ENCODE data around the gene PHF14. TPM values are rescaled to one million over a fixed set of nuclear protein-coding genes. Genes with fewer than 3 reads are reported as not detected.

PHF14 gene
- polyA plus RNA-seq, 3 donors from 2014 or later = 4.5 to 10.9 (median 7.0) TPM

DNA sequence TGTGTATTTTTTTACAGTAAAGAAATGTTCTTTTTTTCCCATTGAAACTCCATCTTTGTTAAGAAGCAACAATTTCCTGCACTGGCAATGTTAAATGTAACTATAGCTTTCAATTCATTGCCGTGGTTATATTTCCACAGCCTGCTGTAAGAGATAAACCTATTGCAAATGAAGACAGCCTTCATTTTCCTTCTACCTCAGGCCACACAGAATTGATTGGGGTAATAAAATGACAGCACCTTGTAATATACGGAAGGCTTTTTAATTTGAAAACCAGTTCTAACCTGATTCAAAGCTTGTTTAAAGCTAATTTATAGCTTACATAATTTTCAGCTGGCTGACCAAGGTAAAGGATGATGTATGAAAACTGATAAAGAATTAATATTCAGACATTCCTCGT, 161.9 kb downstream of the PHF14 start:
- Mint-ChIP-seq H3K27me3 (ENCODE audit: low read depth in 3 of 3) (peaks cover 0 to 4% (median 0%) of the 10 kb centered on the region in 3 donors), H3K36me3 (peaks cover 4 to 17% (median 11%) of the 10 kb centered on the region in 3 donors), H3K27ac (no peak overlapping the region)

DNA sequence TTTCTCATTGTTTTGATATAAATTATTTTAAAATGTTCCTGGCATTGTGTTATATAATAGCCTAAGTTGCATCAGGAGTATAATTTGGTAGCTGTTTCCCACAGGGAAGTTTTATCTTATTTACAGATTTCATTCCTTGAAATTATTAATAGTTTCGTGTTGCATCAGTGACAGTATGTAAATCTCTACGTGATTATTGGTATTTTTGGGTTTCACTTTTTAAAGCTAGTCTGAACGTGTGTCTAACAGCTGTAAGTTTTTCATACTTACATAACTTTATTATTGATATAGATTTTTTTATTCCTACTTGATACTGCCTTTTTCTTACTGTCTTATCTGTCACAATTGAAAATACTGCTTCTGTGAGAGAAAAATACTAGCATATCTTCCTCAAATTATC, 167.9 kb downstream of the PHF14 start:
- DNase-seq = no peak
- H3K4me1 Mint-ChIP-seq = no peaks in the 10 kb centered on the region
- H3K27me3 Mint-ChIP-seq (ENCODE audit: low read depth in 3 of 3) = no peaks in the 10 kb centered on the region
- H3K27ac Mint-ChIP-seq = no peak overlapping the region
- H3K36me3 Mint-ChIP-seq = peaks cover 0 to 8% (median 0%) of the 10 kb centered on the region in 3 donors
- no peaks in the 10 kb centered on the region for H3K9me3 Mint-ChIP-seq
- H3K4me3 Mint-ChIP-seq = no peak overlapping the region

More for the DNA sequence above, 161.9 kb downstream of the PHF14 start:
- H3K4me3 Mint-ChIP-seq = no peak overlapping the region
- DNase-seq = no peak
- no peaks in the 10 kb centered on the region for H3K9me3 Mint-ChIP-seq
- peaks cover 4 to 5% of the 10 kb centered on the region in 2 donors for H3K4me1 Mint-ChIP-seq

DNA sequence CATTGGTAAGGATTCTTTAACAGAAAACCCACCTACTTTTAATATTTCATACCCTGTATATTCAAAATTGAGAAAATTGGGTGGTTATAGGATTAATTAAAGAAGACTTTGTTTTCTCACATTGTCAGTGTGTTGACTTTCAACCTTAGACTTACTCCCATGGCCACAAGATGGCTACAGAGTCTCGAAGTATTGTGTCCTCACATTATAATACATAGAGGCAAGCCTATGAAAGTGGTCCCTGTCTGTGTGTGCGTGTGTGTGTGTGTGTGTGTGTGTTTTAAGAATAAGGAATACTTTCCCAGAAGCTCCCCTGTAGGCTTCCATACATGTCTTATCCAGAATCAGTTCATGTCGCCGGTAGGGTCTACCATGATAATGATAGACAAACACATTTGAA, 180.0 kb downstream of the PHF14 start:
- Mint-ChIP-seq H3K27ac (no peak overlapping the region), H3K4me3 (no peak overlapping the region), H3K27me3 (ENCODE audit: low read depth in 3 of 3) (peaks cover 0 to 1% (median 0%) of the 10 kb centered on the region in 3 donors), H3K4me1 (no peaks in the 10 kb centered on the region), H3K36me3 (peaks cover 0 to 9% (median 2%) of the 10 kb centered on the region in 3 donors), H3K9me3 (peaks cover 0 to 1% (median 0%) of the 10 kb centered on the region in 6 donors)
- DNase-seq = no peak

DNA sequence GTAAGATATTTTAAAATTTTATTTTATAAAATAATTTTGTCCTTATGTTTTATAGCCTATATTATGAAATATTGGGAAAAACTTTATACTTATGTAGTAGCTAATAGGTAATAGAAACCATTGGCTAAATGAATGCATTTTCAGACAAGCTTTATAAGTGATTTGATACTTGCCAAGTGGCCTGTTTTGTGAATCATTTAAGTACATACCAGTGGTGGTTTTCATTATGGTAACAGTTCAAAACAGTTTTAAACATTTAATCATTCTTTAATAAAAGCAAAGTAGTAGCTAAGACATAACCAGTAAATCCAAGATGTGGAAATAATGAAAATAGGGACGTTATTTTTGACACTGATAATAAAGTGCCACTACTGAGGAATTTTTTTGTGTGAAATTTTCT, 182.2 kb downstream of the PHF14 start:
- peaks cover 0 to 7% (median 2%) of the 10 kb centered on the region in 3 donors for H3K36me3 Mint-ChIP-seq
- no peaks in the 10 kb centered on the region for H3K4me1 Mint-ChIP-seq
- DNase-seq = no peak
- no peak overlapping the region for H3K27ac Mint-ChIP-seq
- peaks cover 0 to 1% (median 0%) of the 10 kb centered on the region in 6 donors for H3K9me3 Mint-ChIP-seq
- no peak overlapping the region for H3K4me3 Mint-ChIP-seq
- peaks cover 0 to 1% (median 0%) of the 10 kb centered on the region in 3 donors for H3K27me3 Mint-ChIP-seq (ENCODE audit: low read depth in 3 of 3)

DNA sequence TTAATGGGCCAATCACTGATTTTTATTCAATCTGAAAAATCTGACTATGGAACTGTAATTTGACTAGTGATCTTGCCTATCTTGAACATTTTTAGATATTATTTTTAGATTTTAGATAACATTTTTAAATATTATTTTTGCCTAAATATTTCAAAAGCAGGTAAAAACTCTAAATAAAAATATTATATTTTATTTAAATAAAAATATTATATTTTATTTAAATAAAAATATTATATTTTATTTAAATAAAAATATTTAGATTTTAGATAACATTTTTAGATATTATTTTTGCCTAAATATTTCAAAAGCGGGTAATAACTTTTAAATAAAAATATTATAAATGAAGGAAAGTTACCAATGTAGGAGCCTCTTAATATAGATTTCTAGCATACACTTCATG, 187.8 kb downstream of the PHF14 start:
- H3K36me3 Mint-ChIP-seq = peaks cover 2 to 9% (median 3%) of the 10 kb centered on the region in 3 donors
- no peak overlapping the region for H3K27ac Mint-ChIP-seq
- DNase-seq = no peak
- no peak overlapping the region for H3K4me3 Mint-ChIP-seq
- no peaks in the 10 kb centered on the region for H3K9me3 Mint-ChIP-seq
- no peaks in the 10 kb centered on the region for H3K4me1 Mint-ChIP-seq
- no peaks in the 10 kb centered on the region for H3K27me3 Mint-ChIP-seq (ENCODE audit: low read depth in 3 of 3)

DNA sequence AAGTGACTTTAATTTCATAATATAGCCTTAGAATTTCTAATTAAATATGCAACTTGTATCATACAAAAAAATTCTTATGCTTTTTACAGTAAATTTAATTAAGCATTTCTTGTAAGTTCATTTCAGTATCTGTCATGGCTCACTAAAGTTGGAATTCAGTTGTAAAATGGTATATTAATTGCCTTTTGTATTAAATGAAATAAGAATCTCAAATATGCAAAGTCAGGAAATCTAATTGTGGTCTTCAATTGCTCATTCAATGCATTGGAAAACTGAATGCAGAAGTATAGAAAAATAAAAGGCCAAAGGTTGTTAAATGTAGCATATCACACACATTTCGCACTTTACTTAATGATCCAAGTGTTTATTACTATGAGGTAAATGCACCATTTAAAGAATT, 189.5 kb downstream of the PHF14 start:
- H3K9me3 Mint-ChIP-seq = no peaks in the 10 kb centered on the region
- H3K27me3 Mint-ChIP-seq (ENCODE audit: low read depth in 3 of 3) = no peaks in the 10 kb centered on the region
- H3K36me3 Mint-ChIP-seq = peaks cover under 1 to 9% (median 3%) of the 10 kb centered on the region in 3 donors
- H3K4me3 Mint-ChIP-seq = no peak overlapping the region
- no peak for DNase-seq
- H3K4me1 Mint-ChIP-seq = no peaks in the 10 kb centered on the region
- H3K27ac Mint-ChIP-seq = no peak overlapping the region

DNA sequence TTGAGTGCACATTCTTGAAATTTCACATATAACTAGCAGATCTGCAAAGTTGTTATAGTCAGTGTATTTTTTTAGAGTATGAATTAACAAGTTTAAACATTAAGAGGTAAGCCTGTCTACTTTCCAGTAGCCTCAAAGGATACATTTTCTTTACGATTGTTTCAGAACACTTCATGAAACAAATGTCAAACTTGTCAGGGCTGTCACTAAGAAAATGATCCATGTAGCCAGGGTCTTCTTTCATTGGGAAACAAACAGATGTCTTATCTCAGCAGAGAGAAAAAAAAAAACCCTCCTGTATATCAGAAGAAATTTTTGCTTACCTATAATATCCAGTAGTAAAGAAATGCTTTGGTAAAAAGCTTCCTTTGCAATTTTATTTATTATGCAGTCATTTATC, 192.4 kb downstream of the PHF14 start:
- H3K27ac Mint-ChIP-seq = no peak overlapping the region
- peaks cover 0 to 4% (median 3%) of the 10 kb centered on the region in 3 donors for H3K36me3 Mint-ChIP-seq
- H3K27me3 Mint-ChIP-seq (ENCODE audit: low read depth in 3 of 3) = no peaks in the 10 kb centered on the region
- DNase-seq = no peak
- no peaks in the 10 kb centered on the region for H3K4me1 Mint-ChIP-seq
- H3K4me3 Mint-ChIP-seq = no peak overlapping the region
- no peaks in the 10 kb centered on the region for H3K9me3 Mint-ChIP-seq

DNA sequence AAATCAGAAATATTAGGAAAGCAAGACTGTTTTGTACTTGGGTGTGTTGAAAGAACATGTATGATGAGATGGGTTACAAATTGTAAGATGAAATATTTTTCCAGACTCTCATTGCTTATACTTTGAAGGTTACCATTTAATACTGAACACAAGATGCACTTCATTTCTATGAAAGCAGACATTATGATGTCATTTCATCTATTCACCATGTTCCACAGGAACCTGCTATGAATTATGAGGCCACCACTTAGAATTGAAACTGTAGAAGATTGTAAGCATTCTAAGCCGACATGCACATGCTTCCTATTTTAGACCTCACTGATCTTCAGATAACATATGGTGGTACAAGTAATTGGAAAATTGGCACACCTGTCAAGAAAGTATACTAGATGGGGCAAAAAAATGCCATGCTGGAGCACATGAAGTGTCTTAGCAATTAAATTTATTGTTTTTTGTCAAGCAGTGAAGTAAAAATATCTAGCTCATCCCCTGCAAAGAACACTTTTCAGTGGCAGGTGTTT, 195.0 kb downstream of the PHF14 start:
- H3K27ac Mint-ChIP-seq = no peak overlapping the region
- H3K4me3 Mint-ChIP-seq = no peak overlapping the region
- H3K9me3 Mint-ChIP-seq = no peaks in the 10 kb centered on the region
- H3K36me3 Mint-ChIP-seq = peaks cover 0 to 4% (median 3%) of the 10 kb centered on the region in 3 donors
- no peaks in the 10 kb centered on the region for H3K27me3 Mint-ChIP-seq (ENCODE audit: low read depth in 3 of 3)
- no peaks in the 10 kb centered on the region for H3K4me1 Mint-ChIP-seq
- no peak for DNase-seq

DNA sequence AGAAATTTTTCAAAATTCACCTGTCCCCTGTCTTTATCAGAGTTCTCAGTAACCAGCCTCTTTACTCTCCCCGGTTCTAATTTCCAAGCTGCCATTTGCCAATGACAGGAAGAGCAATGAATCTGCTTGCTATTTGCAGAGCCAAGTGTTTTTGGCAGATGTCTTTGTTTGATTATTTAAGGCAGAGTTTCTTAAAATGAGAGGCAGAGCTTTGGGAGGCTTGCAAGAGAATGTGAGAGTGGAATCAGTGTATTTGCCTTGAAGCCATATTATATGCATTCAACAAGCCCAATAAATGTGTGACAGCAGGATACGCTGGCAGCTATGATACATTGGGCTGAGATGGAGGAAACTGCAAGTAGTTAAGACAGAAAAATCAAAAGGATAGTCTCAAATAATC, 196.5 kb downstream of the PHF14 start:
- no peaks in the 10 kb centered on the region for H3K9me3 Mint-ChIP-seq
- no peaks in the 10 kb centered on the region for H3K36me3 Mint-ChIP-seq
- no peaks in the 10 kb centered on the region for H3K27me3 Mint-ChIP-seq (ENCODE audit: low read depth in 3 of 3)
- H3K27ac Mint-ChIP-seq = no peak overlapping the region
- H3K4me3 Mint-ChIP-seq = no peak overlapping the region
- DNase-seq = no peak
- no peaks in the 10 kb centered on the region for H3K4me1 Mint-ChIP-seq

DNA sequence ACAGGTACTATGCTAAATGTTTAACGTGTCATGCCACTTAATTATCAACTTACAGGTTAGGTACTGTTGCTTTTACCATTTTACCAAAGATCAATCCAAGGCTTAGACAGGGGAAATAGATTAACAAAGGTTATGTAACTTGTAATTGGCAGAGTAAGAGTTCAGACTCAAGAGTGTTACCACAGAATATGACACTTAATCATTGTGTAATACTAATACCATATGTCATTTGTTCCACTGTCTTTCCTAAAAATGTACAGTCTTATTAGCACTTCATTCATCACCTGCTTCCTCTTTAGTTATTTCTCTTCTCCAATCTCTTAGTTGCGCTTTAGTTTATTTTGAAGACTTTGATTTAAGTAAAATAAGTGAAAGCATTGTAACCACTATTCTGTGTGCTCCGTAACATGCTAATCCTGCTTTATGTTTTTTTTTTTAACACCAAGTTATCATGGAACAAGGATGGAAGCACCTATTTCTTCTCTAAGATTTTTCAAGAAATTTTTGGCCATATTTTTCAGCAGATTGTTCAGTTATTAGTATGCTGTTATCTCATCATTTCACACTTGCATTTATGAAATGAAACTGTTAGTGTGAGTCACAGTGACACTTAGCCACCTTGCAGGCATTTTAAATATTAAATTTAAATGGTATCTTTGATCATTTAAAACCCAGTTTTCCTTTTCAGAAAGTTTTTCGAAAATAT, 197.3 kb downstream of the PHF14 start:
- Mint-ChIP-seq H3K4me3 (no peak overlapping the region), H3K27ac (no peak overlapping the region), H3K36me3 (no peaks in the 10 kb centered on the region), H3K4me1 (no peaks in the 10 kb centered on the region), H3K9me3 (no peaks in the 10 kb centered on the region), H3K27me3 (ENCODE audit: low read depth in 3 of 3) (no peaks in the 10 kb centered on the region)
- DNase-seq = no peak

DNA sequence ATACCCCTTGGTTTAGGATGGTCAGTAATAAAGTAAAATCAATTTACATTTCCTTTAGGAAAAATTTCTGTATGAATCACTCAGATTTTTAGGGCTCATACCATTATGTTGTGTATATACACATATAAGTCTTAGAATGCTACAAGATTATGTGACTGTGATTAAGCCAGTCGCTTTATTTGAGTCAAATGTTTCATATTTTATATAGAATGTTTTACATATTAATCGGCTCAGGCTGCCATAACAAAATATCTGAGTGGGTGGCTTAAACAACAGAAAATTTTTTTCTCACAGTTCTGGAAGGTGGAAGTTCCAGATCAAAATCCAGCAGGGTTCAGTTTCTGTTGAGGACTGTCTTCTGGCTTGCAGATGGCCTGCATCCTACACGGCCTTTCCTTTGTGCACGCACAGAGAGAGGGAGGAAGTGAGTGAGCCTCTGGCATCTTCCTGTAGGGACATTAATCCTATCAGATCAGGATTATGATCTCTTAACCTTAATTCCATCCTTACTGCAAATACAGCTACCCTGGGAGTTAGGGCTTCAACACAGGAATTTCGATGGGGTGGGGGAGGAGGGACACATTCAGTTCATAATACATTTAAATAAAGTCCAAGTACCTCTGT, 198.0 kb downstream of the PHF14 start:
- Mint-ChIP-seq H3K4me1 (no peaks in the 10 kb centered on the region), H3K36me3 (no peaks in the 10 kb centered on the region), H3K27me3 (ENCODE audit: low read depth in 3 of 3) (no peaks in the 10 kb centered on the region), H3K4me3 (no peak overlapping the region), H3K9me3 (no peaks in the 10 kb centered on the region), H3K27ac (no peak overlapping the region)
- no peak for DNase-seq

DNA sequence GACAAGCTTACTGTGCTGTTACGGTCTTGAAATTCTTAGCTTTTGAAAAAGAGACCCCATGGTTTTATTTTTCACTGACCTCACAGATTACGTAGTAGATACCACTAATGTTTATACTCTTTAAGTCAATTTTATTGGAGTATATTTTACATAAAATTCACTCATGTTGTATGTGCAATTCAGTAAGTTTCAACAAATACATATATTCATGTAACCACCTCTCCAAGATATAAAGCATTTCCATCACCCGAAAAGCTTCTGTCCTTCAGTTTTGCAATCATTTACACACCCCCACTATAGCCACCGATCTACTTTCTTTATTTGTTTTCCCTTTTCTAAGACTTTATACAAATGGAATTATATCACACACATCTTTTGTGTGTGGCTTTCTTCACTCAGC, 199.2 kb downstream of the PHF14 start:
- H3K4me3 Mint-ChIP-seq = no peak overlapping the region
- H3K9me3 Mint-ChIP-seq = no peaks in the 10 kb centered on the region
- H3K27me3 Mint-ChIP-seq (ENCODE audit: low read depth in 3 of 3) = no peaks in the 10 kb centered on the region
- H3K36me3 Mint-ChIP-seq = no peaks in the 10 kb centered on the region
- no peak overlapping the region for H3K27ac Mint-ChIP-seq
- no peaks in the 10 kb centered on the region for H3K4me1 Mint-ChIP-seq
- DNase-seq = no peak

DNA sequence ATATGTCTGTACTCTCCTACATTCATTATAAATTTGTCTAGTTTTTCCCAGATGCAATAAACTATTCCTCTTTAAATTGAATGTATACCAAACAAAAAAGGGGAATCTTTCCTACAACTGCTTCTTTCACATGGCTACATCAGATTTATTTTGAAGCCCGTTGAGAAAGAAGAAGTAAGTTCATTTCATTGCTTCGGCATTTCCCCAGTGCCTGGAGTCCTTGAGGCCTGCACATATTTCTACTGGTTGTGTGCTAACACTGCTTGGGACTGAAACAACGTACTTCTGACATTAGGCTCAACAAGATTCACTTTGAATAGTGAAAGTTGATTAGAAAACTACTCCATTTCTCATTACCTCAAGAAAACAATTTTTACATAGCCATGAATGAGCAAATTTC, 201.7 kb downstream of the PHF14 start:
- no peaks in the 10 kb centered on the region for H3K36me3 Mint-ChIP-seq
- no peaks in the 10 kb centered on the region for H3K4me1 Mint-ChIP-seq
- no peak overlapping the region for H3K4me3 Mint-ChIP-seq
- no peaks in the 10 kb centered on the region for H3K9me3 Mint-ChIP-seq
- peaks cover 0 to 2% (median 0%) of the 10 kb centered on the region in 3 donors for H3K27me3 Mint-ChIP-seq (ENCODE audit: low read depth in 3 of 3)
- no peak for DNase-seq
- H3K27ac Mint-ChIP-seq = no peak overlapping the region

DNA sequence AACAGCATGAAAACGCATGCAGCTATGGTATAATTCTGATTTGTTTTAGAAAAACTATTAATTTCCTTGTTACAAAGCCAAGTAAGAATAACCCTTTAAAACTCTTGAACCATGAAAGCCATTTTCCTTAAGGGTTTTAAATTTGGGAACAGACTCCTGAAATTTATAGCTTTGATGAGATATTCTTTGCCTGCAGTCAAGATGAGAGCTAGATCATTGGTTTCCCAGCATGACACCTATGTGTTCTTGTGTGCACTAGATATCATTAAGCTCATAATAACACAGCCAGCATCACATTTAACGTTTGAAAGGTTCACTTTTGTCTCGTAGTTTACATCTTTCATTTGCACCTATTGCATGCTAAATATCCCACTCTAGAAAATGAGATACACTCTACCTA, 202.2 kb downstream of the PHF14 start:
- Mint-ChIP-seq H3K4me1 (no peaks in the 10 kb centered on the region), H3K27me3 (ENCODE audit: low read depth in 3 of 3) (peaks cover 0 to 2% (median 0%) of the 10 kb centered on the region in 3 donors), H3K9me3 (no peaks in the 10 kb centered on the region), H3K36me3 (no peaks in the 10 kb centered on the region), H3K4me3 (no peak overlapping the region), H3K27ac (no peak overlapping the region)
- DNase-seq = no peak
